H9 (cell line): ENCODE measurements around the gene TBL3. TPM values are rescaled to one million over a fixed set of nuclear protein-coding genes. Genes with fewer than 3 reads are reported as not detected.

ENCODE experiments used
- DNase-seq: peaks from one replicate; pipeline ENCODE4 v3.0.0-alpha.2; 2017
- H2AFZ ChIP-seq: one replicate; pipeline ENCODE4 v1.6.1; 2013; ENCODE audit warnings: mild to moderate bottlenecking, low read length, control low read depth, moderate library complexity
- H2AK5ac ChIP-seq: 2 replicates; pipeline ENCODE4 v1.6.1; 2013; ENCODE audit warnings: low read length, control low read depth, mixed read lengths; ENCODE audit not compliant: insufficient read length
- H2BK120ac ChIP-seq: one replicate; pipeline ENCODE4 v1.6.1; 2013; ENCODE audit warnings: low read depth, mild to moderate bottlenecking, low read length, control low read depth, inconsistent platforms; ENCODE audit not compliant: poor library complexity, severe bottlenecking
- H2BK12ac ChIP-seq: 2 replicates; pipeline ENCODE4 v1.6.1; 2013; ENCODE audit warnings: low read length, control low read depth, mixed read lengths, low read depth; ENCODE audit not compliant: insufficient read length
- H2BK15ac ChIP-seq: 2 replicates; pipeline ENCODE4 v1.6.1; 2013; ENCODE audit warnings: low read depth, low read length, control low read depth
- H2BK20ac ChIP-seq: one replicate; pipeline ENCODE4 v1.6.1; 2013; ENCODE audit warnings: low read depth, mild to moderate bottlenecking, low read length, control low read depth, inconsistent platforms; ENCODE audit not compliant: poor library complexity, severe bottlenecking
- H2BK5ac ChIP-seq: 2 replicates; pipeline ENCODE4 v1.6.1; 2013; ENCODE audit warnings: low read length, control low read depth, mixed read lengths; ENCODE audit not compliant: insufficient read length
- H3K14ac ChIP-seq: 2 replicates; pipeline ENCODE4 v1.6.1; 2013; ENCODE audit warnings: low read length, control low read depth; ENCODE audit not compliant: insufficient read depth
- H3K18ac ChIP-seq: 2 replicates; pipeline ENCODE4 v1.6.1; 2013; ENCODE audit warnings: low read depth, mild to moderate bottlenecking, mixed read lengths, low read length, control low read depth; ENCODE audit not compliant: insufficient read length
- H3K23ac ChIP-seq: 2 replicates; pipeline ENCODE4 v1.6.1; 2013; ENCODE audit warnings: low read length, control low read depth, mixed read lengths, low read depth; ENCODE audit not compliant: insufficient read length
- H3K23me2 ChIP-seq: 2 replicates; pipeline ENCODE4 v1.6.1; 2013; ENCODE audit warnings: low read depth, mild to moderate bottlenecking, mixed read lengths, low read length, control low read depth; ENCODE audit not compliant: insufficient read length, poor library complexity, severe bottlenecking
- H3K27ac ChIP-seq: 2 replicates; pipeline ENCODE4 v1.5.1; 2013; ENCODE audit warnings: low read length, control low read depth, mixed read lengths, low read depth; ENCODE audit not compliant: insufficient read length
- H3K27me3 ChIP-seq: 2 replicates; pipeline ENCODE4 v1.6.1; 2013; ENCODE audit warnings: low read length, control low read depth, inconsistent platforms; ENCODE audit not compliant: insufficient read depth
- H3K4ac ChIP-seq: 2 replicates; pipeline ENCODE4 v1.6.1; 2013; ENCODE audit warnings: low read depth, mild to moderate bottlenecking, control low read depth, inconsistent platforms, low read length, moderate library complexity
- H3K4me1 ChIP-seq: 2 replicates; pipeline ENCODE4 v1.6.1; 2013; ENCODE audit warnings: low read length, control low read depth, inconsistent platforms; ENCODE audit not compliant: insufficient read depth
- H3K4me2 ChIP-seq: 2 replicates; pipeline ENCODE4 v1.6.1; 2013; ENCODE audit warnings: low read length, control low read depth, mixed read lengths; ENCODE audit not compliant: insufficient read length, insufficient read depth
- H3K56ac ChIP-seq: 2 replicates; pipeline ENCODE4 v1.6.1; 2013; ENCODE audit warnings: low read depth, mild to moderate bottlenecking, mixed read lengths, low read length, control low read depth; ENCODE audit not compliant: insufficient read length
- H3K79me1 ChIP-seq: 2 replicates; pipeline ENCODE4 v1.6.1; 2013; ENCODE audit warnings: low read depth, mild to moderate bottlenecking, moderate library complexity, low read length, control low read depth, inconsistent platforms; ENCODE audit not compliant: insufficient read depth, poor library complexity, severe bottlenecking
- H3K79me2 ChIP-seq: 2 replicates; pipeline ENCODE4 v1.6.1; 2013; ENCODE audit warnings: low read length, control low read depth, inconsistent platforms; ENCODE audit not compliant: insufficient read depth
- H3K9ac ChIP-seq: 2 replicates; pipeline ENCODE4 v1.6.1; 2013; ENCODE audit warnings: low read length, control low read depth, mixed read lengths; ENCODE audit not compliant: insufficient read length; ENCODE audit errors: extremely low read depth
- H3K9me3 ChIP-seq: one replicate; pipeline ENCODE4 v1.6.1; 2013; ENCODE audit warnings: low read depth, low read length, inconsistent platforms; ENCODE audit not compliant: control insufficient read depth
- H3T11ph ChIP-seq: one replicate; pipeline ENCODE4 v1.6.1; 2013; ENCODE audit warnings: mild to moderate bottlenecking, low read length, control low read depth, inconsistent platforms
- H4K20me1 ChIP-seq: one replicate; pipeline ENCODE4 v1.6.1; 2013; ENCODE audit not compliant: control insufficient read depth, insufficient read length, insufficient read depth
- H4K5ac ChIP-seq: 2 replicates; pipeline ENCODE4 v1.6.1; 2013; ENCODE audit warnings: low read depth, mild to moderate bottlenecking, mixed read lengths, low read length, control low read depth; ENCODE audit not compliant: insufficient read length
- H4K8ac ChIP-seq: replicated peaks from 2 replicates; pipeline ENCODE4 v1.6.1; 2013; ENCODE audit warnings: low read length, control low read depth, mixed read lengths, low read depth; ENCODE audit not compliant: insufficient read length
- H4K91ac ChIP-seq: 2 replicates; pipeline ENCODE4 v1.6.1; 2013; ENCODE audit warnings: low read depth, mild to moderate bottlenecking, moderate library complexity, mixed read lengths, low read length, control low read depth; ENCODE audit not compliant: insufficient read length
- H3K27ac Mint-ChIP-seq, 3 experiments: 2 replicates in 2 of 3; 3 replicates in 1 of 3; pipeline ENCODE4 v1.8.0; 2020 to 2021; ENCODE audit warnings: mixed read lengths in 3 of 3, mild to moderate bottlenecking in 1 of 3, moderate library complexity in 1 of 3
- H3K27me3 Mint-ChIP-seq: 2 replicates; pipeline ENCODE4 v1.8.0; 2021; ENCODE audit warnings: low read depth, mild to moderate bottlenecking, moderate library complexity, mixed read lengths
- H3K36me3 Mint-ChIP-seq, 3 experiments: 2 replicates in 2 of 3; 3 replicates in 1 of 3; pipeline ENCODE4 v1.8.0; 2020 to 2021; ENCODE audit warnings: low read depth in 3 of 3, mixed read lengths in 3 of 3; ENCODE audit not compliant: insufficient read depth in 1 of 3
- H3K4me1 Mint-ChIP-seq, 2 experiments: 2 replicates each; pipeline ENCODE4 v1.8.0; 2020; ENCODE audit warnings: mixed read lengths in 2 of 2
- H3K4me3 Mint-ChIP-seq, 2 experiments: 2 replicates in 1 of 2; 3 replicates in 1 of 2; pipeline ENCODE4 v1.8.0; 2020 to 2021; ENCODE audit warnings: mild to moderate bottlenecking in 2 of 2, mixed read lengths in 2 of 2, moderate library complexity in 1 of 2
- H3K9me3 Mint-ChIP-seq, 2 experiments: 2 replicates in 1 of 2; 3 replicates in 1 of 2; pipeline ENCODE4 v1.8.0; 2020; ENCODE audit warnings: mild to moderate bottlenecking in 2 of 2, mixed read lengths in 2 of 2, moderate library complexity in 1 of 2
- WGBS: extraction: QIAGEN DNeasy Blood & Tissue Kit; methylation state at CpG from one replicate; pipeline ENCODE4 v1.1.7; 2013; ENCODE audit warnings: missing lambda C conversion rate, low lambda C conversion rate, mixed read lengths; ENCODE audit not compliant: insufficient read length; ENCODE audit errors: extremely low coverage; 5-methylcytosine and 5-hydroxymethylcytosine counted together
- total RNA-seq: library from RNA; stranded (reverse); gene quantifications from 2 replicates; pipeline ENCODE4 v1.2.1, GENCODE V29; 2021
- TF ChIP-seq, protein P1 (sequence below): fragments of 200-600 bp; sonication (generic); conservative IDR thresholded peaks from 3 replicates; pipeline ENCODE4 v1.8.0; 2021; ENCODE audit warnings: antibody characterized with exemption, mild to moderate bottlenecking

TBL3 gene
- total RNA-seq, 1 experiment from 2014 or later = 54.0 TPM

- Histone ChIP-seq H3K9ac (no peak overlapping the region), H3K4ac (no peak overlapping the region), H4K5ac (no peak overlapping the region), H3K9me3 (no peaks in the 10 kb centered on the region), H3K79me2 (no peaks in the 10 kb centered on the region; the same call in 1 of the 2 replicates), H2BK15ac (no peak overlapping the region), H3K14ac (no peak overlapping the region), H3K4me2 (peak overlapping the region; percentile 40), H3T11ph (no peak overlapping the region), H3K23me2 (peaks cover 24% of the 10 kb centered on the region), H2AK5ac (no peak overlapping the region), H3K18ac (no peak overlapping the region), H4K8ac (no peak overlapping the region), H3K27ac (no peak overlapping the region), H2BK20ac (no peak overlapping the region), H2BK5ac (no peak overlapping the region), H4K20me1 (no peaks in the 10 kb centered on the region), H3K23ac (no peak overlapping the region), H2BK120ac (no peak overlapping the region), H3K27me3 (peaks cover 22% of the 10 kb centered on the region), H3K79me1 (no peaks in the 10 kb centered on the region), H2BK12ac (no peak overlapping the region), H3K56ac (no peak overlapping the region), H3K4me1 (no peaks in the 10 kb centered on the region), H2AFZ (no peak overlapping the region), H4K91ac (no peak overlapping the region)
- Mint-ChIP-seq H3K36me3 (peaks cover 6 to 19% (median 16%) of the 10 kb centered on the region in 3 experiments; a peak in 6 of 7 replicates), H3K4me1 (peaks cover 18 to 25% of the 10 kb centered on the region in 2 experiments), H3K9me3 (no peaks in the 10 kb centered on the region), H3K27me3 (peaks cover 40% of the 10 kb centered on the region), H3K4me3 (peak overlapping the region; percentile 53 to 70), H3K27ac (no peak overlapping the region)
- DNase-seq = no peak
- no CpG with 5 or more reads among the region's 53 CpGs for WGBS
- TF ChIP-seq, protein P1, sequence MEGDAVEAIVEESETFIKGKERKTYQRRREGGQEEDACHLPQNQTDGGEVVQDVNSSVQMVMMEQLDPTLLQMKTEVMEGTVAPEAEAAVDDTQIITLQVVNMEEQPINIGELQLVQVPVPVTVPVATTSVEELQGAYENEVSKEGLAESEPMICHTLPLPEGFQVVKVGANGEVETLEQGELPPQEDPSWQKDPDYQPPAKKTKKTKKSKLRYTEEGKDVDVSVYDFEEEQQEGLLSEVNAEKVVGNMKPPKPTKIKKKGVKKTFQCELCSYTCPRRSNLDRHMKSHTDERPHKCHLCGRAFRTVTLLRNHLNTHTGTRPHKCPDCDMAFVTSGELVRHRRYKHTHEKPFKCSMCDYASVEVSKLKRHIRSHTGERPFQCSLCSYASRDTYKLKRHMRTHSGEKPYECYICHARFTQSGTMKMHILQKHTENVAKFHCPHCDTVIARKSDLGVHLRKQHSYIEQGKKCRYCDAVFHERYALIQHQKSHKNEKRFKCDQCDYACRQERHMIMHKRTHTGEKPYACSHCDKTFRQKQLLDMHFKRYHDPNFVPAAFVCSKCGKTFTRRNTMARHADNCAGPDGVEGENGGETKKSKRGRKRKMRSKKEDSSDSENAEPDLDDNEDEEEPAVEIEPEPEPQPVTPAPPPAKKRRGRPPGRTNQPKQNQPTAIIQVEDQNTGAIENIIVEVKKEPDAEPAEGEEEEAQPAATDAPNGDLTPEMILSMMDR = no peak
Observed at GRCh38 chr16:1980030-1980769, 8.3 kb downstream of the TBL3 start.
